Stimulated activated CD8-positive, alpha-beta memory T cell treated with anti-CD3 and anti-CD28 coated beads, Interleukin-2, amount 100 ng/mL, for 48 hours (primary cell): ENCODE results near the gene SLC37A3.

Experiments used
- DNase-seq, 2 donors: peaks; one replicate each; pipeline ENCODE4 v3.0.0-alpha.2; 2020; ENCODE audit warnings: low read depth in 2 of 2

SLC37A3 gene

GRCh38 chr7:140400381-140400780, 2.1 kb upstream of the SLC37A3 start:
- no peak for DNase-seq

- DNase-seq: no peak
Observed at GRCh38 chr7:140398821-140399220, 491 bp upstream of the SLC37A3 start.

GRCh38 chr7:140393756-140394306, 4.5 kb downstream of the SLC37A3 start:
- DNase-seq: no peak

- DNase-seq: no peak
Observed at GRCh38 chr7:140391634-140392033, 6.7 kb downstream of the SLC37A3 start.

- DNase-seq: no peak
Observed at GRCh38 chr7:140390466-140391190, 7.7 kb downstream of the SLC37A3 start.

GRCh38 chr7:140390034-140390433, 8.3 kb downstream of the SLC37A3 start:
- DNase-seq: no peak

GRCh38 chr7:140389445-140389844, 8.9 kb downstream of the SLC37A3 start:
- DNase-seq: no peak

GRCh38 chr7:140384894-140385545, 13.3 kb downstream of the SLC37A3 start:
- no peak for DNase-seq

- no peak for DNase-seq
Observed at GRCh38 chr7:140383954-140384713, 14.2 kb downstream of the SLC37A3 start.

GRCh38 chr7:140375892-140376730, 22.2 kb downstream of the SLC37A3 start:
- no peak for DNase-seq

- no peak for DNase-seq
Observed at GRCh38 chr7:140375323-140375722, 23.0 kb downstream of the SLC37A3 start.

GRCh38 chr7:140369294-140369693, 29.0 kb downstream of the SLC37A3 start:
- DNase-seq: no peak

GRCh38 chr7:140367528-140367927, 30.8 kb downstream of the SLC37A3 start:
- DNase-seq: no peak

- DNase-seq: no peak
Observed at GRCh38 chr7:140364819-140365218, 33.5 kb downstream of the SLC37A3 start.

- no peak for DNase-seq
Observed at GRCh38 chr7:140360697-140361229, 37.6 kb downstream of the SLC37A3 start.

GRCh38 chr7:140358412-140359051, 39.8 kb downstream of the SLC37A3 start:
- peak in 1 of 2 donors; percentile 34 for DNase-seq

GRCh38 chr7:140358024-140358411, 40.3 kb downstream of the SLC37A3 start:
- no peak for DNase-seq

GRCh38 chr7:140350056-140350455, 48.3 kb downstream of the SLC37A3 start:
- no peak for DNase-seq

GRCh38 chr7:140349144-140349771, 49.1 kb downstream of the SLC37A3 start:
- DNase-seq: no peak

- no peak for DNase-seq
Observed at GRCh38 chr7:140348161-140348849, 50.0 kb downstream of the SLC37A3 start.
